Endothelial cell of umbilical vein (primary cell): Measurements from ENCODE around the gene RBM39.

Source experiments
- CTCF ChIP-seq, 2 donors: IDR thresholded peaks; 1 replicate in 1 of 2; 2 replicates in 1 of 2; pipeline ENCODE4 v1.5.1; 2011; ENCODE audit warnings: low read length in 2 of 2, mild to moderate bottlenecking in 2 of 2, moderate library complexity in 2 of 2, control low read depth in 1 of 2, inconsistent platforms in 1 of 2, low read depth in 1 of 2; ENCODE audit not compliant: insufficient read depth in 1 of 2; ENCODE audit errors: extremely low read depth in 1 of 2
- POLR2A ChIP-seq: IDR thresholded peaks from 2 replicates; pipeline ENCODE4 v1.6.1; 2012; ENCODE audit warnings: low read depth, mild to moderate bottlenecking, control low read depth, low read length

- TF ChIP-seq CTCF (IDR thresholded peaks at IDR 0.05; ENCODE audit: extremely low read depth in 1 of 2, insufficient read depth in 1 of 2, low read depth in 1 of 2, low read length in 2 of 2) (no peak), POLR2A (no peak)
Measured at GRCh38 chr20:35710039-35710438, 32.0 kb downstream of the RBM39 start.
